Embryonic facial prominence (tissue), 1 donor: ENCODE data around the gene MYO1A.
"Not testable (repeated sequence)": the region's sequence is repeated elsewhere in the genome, so short reads cannot be mapped to it uniquely, and the experiment has no call there.

ENCODE experiments used
- DNase-seq: peaks from one replicate; pipeline ENCODE4 v3.0.0-alpha.2; 2016; ENCODE audit errors: extremely low spot score

MYO1A gene

GRCh38 chr12:57087010-57087690 lies 37.2 kb upstream of the MYO1A start:
- peak; percentile 89 for DNase-seq

GRCh38 chr12:57086493-57087009 lies 36.6 kb upstream of the MYO1A start:
- DNase-seq = peak; percentile 85

DNA sequence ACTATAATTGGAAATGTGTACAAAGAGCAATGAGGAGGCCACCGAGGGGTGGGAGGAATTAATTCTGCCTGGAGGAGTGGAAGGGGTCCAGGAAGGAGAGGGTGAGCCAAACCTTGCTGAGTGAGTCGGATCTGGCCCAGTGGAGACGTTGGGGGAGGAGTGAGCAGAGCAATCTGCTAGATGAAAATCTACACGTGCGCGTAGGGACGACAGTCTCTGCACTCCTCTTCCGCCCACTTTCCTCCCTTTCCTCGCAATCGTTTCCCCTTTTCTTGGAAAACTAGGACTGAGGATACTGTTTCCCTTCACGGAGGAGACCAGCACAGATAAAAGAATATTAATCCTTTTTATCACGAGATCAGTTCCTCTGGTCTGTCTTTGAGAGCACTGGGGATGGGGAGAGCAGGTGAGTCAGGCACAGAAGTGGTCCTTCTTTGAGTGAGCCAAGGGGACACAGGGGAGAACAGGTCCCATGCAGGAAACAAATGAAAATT lies 36.1 kb upstream of the MYO1A start:
- DNase-seq = peak; percentile 68

GRCh38 chr12:57080855-57081254 lies 30.9 kb upstream of the MYO1A start:
- no peak for DNase-seq

DNA sequence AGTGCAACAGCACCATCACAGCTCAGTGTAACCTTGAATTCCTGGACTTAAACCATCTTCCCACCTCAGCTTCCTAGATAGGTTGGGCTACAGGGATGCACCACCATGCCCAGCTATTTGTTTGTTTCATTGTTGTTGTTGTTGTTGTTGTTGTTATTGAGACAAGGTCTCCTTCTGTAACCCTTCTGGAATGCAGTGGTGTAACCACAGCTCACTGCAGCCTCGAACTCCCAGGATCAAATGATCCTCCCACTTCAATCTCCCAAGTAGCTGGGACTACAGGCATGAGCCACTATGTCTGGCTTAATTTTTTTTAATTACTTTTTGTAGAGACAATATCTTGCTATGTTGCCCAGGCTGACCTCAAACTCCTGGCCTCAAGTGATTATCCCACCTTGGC lies 29.9 kb upstream of the MYO1A start:
- DNase-seq = no peak

GRCh38 chr12:57078519-57079404 lies 28.8 kb upstream of the MYO1A start, which contains the start of gene NEMP1:
Gene NEMP1 (minus strand): TSS chr12:57078791. CDS start chr12:57078745, 46 bp downstream.
- peak; percentile 100 for DNase-seq

GRCh38 chr12:57073566-57074450 lies 23.9 kb upstream of the MYO1A start:
- DNase-seq = not testable (repeated sequence)

GRCh38 chr12:57072661-57073060 lies 22.7 kb upstream of the MYO1A start:
- DNase-seq = no peak

DNA sequence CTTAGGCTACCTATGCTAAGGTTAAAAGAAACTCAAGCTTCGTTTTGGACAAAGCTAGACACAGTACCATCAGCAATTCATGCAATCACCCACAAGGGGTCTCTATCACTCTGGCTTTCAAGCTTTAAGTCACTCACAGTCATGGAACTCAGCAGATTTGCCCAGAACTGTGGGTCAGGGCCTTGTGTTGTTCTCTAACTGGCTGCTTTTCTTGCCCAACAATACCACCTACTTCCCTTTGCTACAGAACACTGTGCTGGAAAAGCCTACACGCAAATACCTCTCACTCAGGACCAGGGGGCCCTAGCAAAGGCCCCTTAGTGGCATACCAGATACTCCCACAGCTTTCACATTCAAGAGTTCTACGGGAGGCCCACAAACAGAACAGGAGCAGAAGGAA lies 19.6 kb upstream of the MYO1A start:
- peak; percentile 72 for DNase-seq

- no peak for DNase-seq
Measured at GRCh38 chr12:57066245-57066644, 16.3 kb upstream of the MYO1A start.

DNA sequence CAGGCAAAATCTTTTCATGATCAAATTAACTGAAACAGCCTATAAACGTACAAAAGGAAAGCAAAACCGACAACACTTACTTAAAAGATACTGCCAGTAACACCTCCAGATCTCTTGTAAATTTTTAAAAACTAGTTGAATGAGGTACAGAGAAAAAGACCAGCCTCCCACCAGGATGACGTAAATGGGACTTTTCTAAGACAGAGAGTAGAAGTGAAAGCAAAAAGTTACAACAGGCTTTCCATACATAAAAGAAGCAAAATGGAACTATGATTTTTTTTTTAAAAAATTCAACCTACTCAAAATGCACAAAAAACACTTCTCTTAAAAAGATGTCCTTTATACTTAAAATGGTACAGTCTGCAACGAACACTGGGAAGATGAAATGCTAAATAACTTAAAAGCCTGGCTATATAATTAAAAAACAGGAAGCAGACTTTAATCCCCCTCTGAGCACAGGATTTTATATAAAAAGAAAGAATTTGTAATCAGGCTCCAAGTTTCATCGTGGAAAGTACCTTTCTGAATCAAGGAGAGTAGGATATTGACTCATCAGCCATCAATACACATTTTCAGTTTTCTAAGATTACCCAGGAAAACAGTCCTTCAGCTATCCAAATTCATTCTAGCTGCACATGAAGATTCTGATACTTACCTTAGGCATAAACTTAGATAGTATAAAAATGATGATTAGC lies 14.2 kb upstream of the MYO1A start:
- no peak for DNase-seq

- no peak for DNase-seq
Measured at GRCh38 chr12:57058454-57058853, 8.5 kb upstream of the MYO1A start.

GRCh38 chr12:57057067-57057751 lies 7.3 kb upstream of the MYO1A start:
- no peak for DNase-seq

DNA sequence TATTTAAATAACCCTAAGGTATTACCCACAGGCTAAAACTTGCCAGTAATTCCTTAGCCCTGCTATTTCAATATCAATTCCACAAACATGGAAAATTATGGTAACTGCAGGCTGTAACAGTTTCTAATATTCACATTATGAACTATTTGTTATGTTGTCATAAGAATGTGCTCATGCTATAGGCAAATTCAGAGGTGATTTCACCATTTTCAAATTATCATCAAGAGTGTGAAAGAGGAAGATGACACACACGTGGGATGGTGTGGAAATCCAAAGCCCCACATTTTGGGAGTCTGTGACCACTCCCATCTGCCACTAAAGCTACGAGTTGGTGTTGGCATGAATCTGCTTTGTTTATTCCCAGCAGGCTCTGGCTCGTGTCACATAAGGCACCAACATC lies 5.9 kb upstream of the MYO1A start:
- DNase-seq = no peak

DNA sequence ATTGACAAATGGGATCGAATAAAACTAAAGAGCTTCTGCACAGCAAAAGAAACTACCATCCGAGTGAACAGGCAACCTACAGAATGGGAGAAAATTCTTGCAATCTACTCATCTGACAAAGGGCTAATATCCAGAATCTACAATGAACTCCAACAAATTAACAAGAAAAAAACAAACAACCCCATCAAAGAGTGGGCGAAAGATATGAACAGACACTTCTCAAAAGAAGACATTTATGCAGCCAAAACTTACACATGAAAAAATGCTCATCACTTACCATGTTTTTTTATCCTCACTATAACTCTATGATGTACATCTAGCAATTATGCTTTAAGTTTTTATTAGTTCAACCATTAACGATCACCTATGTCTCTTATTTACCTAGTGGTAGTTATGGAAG lies 4.0 kb upstream of the MYO1A start:
- not testable (repeated sequence) for DNase-seq

DNA sequence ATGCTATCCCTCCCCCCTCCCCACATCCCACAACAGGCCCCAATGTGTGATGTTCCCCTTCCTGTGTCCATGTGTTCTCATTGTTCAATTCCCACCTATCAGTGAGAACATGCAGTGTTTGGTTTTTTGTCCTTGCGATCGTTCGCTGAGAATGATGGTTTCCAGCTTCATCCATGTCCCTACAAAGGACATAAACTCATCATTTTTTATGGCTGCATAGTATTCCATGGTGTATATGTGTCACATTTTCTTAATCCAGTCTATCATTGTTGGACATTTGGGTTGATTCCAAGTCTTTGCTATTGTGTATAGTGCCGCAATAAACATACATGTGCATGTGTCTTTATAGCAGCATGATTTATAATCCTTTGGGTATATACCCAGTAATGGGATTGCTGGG lies 3.2 kb upstream of the MYO1A start:
- DNase-seq = not testable (repeated sequence)

DNA sequence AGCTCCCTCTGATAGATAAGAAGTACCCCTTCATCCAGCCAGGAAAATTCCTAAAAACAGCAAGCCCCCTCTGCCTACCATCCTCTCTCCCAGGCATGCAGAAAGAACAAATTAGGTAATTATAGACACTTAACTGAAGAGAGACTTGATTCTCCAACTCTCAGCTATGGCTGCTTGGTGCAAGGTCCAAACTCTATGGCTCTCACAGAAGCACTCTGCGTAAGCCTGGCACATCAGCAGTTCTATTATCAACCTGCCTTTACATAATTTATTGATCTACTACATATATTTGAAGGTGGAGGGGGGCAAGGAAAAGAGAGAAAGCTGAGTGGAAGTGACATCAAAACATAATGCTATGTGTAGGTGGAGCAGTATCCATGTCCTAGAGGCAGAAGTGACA lies 1.1 kb upstream of the MYO1A start:
- no peak for DNase-seq

DNA sequence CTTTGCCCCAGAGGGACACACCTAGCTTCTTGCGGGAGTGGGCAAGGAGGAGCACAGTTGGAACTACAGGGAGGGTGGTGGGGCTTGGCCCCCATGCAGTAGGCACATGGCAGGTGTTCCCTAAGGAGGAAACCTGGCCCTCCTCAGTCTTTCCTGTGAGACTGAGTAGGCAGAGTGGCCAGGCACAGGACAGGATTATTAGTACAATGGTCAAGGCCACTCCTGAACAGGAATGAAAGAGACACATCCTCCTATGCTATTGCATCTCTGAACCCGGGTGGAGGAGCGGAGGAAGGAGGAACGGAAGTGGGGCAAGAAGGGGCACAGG lies 846 bp downstream of the MYO1A start:
- no peak for DNase-seq

- no peak for DNase-seq
Measured at GRCh38 chr12:57048423-57049118, 1.4 kb downstream of the MYO1A start.

GRCh38 chr12:57047981-57048380 lies 1.9 kb downstream of the MYO1A start:
- no peak for DNase-seq
